Fibroblast of pulmonary artery (primary cell): Measurements from ENCODE around the gene XDH.

Source experiments
- DNase-seq: peaks from one replicate; pipeline ENCODE4 v3.0.0-alpha.2; 2010; ENCODE audit warnings: low read depth
- H3K4me3 ChIP-seq: replicated peaks from 2 replicates; pipeline ENCODE4 v1.5.1; 2011; ENCODE audit warnings: low read depth, mild to moderate bottlenecking, control low read depth, low read length, moderate library complexity
- TF ChIP-seq, protein P1 (sequence below): IDR thresholded peaks from 2 replicates; pipeline ENCODE4 v1.5.1; 2011; ENCODE audit warnings: mild to moderate bottlenecking, control low read depth, low read length, inconsistent platforms; ENCODE audit errors: missing control alignments

Gene XDH

DNA sequence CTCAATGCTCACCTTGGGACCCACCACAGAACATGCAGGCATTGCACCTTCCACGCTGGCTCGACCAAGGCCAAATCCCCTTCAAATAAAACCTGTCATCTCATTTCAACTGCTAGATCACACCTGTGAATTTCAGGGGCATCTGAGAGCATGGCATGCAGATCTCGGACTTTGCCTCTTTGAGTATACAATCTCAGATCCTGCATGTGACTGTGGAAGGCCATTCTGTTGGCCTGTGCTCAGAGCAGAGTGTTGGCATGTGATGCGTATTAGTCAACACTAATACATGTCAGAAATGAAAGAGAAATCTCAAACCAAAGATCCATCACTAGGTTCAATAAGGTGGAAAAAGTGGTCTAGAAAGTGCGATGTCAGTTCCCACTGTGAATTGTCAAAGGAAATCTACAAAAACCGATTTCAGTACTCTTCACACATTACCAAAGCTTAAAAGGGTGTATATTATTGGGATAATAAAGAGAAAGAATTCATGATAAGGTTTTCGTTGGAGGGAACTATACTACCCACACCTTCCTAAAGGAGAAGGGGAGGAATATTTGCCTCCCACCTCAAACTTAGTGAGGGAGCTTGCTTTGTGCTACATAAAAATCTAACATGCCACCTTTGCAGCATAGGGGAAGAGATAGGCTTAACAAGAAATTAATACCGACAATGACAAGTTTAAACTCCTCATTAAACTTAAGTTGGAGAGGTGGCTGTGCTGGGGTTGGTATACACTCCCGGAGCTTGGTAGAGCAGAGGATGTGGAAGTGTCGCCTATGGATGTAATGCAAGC is 7.8 kb downstream of the XDH start:
- DNase-seq: no peak
- TF ChIP-seq, protein P1, sequence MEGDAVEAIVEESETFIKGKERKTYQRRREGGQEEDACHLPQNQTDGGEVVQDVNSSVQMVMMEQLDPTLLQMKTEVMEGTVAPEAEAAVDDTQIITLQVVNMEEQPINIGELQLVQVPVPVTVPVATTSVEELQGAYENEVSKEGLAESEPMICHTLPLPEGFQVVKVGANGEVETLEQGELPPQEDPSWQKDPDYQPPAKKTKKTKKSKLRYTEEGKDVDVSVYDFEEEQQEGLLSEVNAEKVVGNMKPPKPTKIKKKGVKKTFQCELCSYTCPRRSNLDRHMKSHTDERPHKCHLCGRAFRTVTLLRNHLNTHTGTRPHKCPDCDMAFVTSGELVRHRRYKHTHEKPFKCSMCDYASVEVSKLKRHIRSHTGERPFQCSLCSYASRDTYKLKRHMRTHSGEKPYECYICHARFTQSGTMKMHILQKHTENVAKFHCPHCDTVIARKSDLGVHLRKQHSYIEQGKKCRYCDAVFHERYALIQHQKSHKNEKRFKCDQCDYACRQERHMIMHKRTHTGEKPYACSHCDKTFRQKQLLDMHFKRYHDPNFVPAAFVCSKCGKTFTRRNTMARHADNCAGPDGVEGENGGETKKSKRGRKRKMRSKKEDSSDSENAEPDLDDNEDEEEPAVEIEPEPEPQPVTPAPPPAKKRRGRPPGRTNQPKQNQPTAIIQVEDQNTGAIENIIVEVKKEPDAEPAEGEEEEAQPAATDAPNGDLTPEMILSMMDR: no peak
- no peak overlapping the region for H3K4me3 ChIP-seq

DNA sequence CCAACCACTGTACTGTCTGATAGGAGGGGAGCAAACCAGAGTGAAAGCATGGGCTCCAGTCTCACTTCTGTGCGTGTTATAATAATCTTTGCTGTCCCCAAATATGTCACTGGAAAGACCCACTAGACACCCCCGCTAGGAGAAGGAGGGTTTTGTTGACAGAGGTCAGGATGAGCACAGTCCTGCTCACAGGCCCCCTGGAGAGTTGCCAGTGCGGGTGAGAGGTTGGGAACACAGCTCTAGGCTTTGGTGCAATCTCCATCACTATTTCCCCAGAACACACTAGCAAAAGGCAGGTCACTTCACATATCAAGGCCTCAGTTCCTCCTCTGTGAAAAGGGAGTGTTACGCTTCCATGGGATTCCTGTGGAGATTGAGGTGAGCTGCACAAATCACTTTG is 9.7 kb downstream of the XDH start:
- TF ChIP-seq, protein P1: no peak
- DNase-seq: no peak
- no peak overlapping the region for H3K4me3 ChIP-seq

DNA sequence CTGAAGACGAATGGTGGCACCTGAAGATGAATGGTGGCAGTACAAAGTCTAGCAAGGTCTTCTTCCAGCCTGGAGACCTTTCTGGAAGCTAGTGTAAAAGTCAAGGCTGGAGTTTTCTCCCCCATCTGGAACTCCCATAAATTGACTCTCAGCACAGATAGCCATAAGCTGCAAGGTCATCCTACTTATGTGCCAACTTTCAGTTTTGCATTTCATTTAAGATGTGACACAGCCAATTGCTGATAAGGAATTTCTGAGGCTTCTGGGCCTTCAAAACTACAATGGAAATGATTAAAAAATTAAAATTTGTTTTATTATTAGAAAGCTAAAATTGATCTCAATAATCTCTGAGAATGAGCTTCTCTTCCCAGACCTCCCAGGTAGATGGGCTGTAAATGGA is 10.2 kb downstream of the XDH start:
- no peak for DNase-seq
- TF ChIP-seq, protein P1: no peak
- no peak overlapping the region for H3K4me3 ChIP-seq

DNA sequence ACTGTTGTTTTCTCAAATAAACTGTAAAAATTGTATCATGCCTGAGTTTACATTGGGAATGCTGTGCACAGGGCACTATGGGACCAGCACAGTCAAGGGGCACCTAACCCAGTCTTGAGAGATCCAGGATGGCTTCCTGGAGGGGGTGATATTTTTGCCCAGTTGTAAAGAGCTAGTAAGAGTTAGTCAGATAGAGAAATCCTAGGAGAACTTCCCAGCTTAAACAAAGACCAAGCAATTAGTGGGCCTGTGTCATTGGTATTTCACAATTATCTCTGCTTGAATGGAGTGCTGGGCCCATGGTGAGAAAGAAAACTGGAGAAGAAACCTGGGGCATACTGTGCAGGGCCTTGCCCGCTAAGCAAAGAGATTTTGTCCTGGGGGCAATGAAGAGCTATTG is 12.2 kb downstream of the XDH start:
- no peak for DNase-seq
- no peak overlapping the region for H3K4me3 ChIP-seq
- TF ChIP-seq, protein P1: no peak

DNA sequence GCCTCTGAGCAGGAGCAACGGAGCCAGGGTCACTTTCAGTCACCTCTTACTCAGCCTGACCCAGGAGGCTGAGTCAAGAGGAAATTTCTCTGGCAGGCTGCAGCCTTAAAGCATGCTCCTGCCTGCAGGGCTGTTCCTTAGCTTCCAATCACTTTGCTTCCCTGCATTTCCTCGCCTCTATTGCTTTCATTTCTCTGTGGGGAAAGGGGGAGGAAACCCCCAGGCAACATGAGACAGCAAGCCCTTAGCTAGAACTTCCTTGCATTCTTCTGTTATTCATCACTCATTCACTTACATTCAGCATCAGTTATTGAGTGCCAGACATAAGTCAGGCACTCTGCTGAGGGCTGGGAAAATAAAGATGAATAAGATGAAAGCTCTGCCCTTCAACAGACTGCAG is 13.0 kb downstream of the XDH start:
- TF ChIP-seq, protein P1: no peak
- H3K4me3 ChIP-seq: no peak overlapping the region
- peak; percentile 85 for DNase-seq

DNA sequence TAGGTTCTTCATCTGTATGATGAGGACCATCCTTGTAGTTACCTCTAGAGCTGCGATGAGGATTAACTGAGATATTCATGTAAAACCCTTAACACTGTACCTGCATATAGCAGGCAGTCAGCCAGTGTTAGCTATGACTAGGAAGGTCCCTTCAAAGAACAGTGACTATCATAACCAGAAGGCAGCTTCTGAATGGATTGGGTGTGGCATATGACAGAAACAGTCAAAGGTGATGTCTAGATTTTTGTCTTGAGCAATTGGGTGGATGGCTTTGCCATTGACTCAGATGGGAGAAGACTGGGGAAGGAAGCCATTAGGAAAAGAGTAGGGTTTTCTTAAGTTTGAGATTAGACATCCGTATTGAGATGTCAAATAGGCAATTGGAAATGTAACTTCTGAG is 15.7 kb downstream of the XDH start:
- no peak for DNase-seq
- TF ChIP-seq, protein P1: no peak
- no peak overlapping the region for H3K4me3 ChIP-seq

DNA sequence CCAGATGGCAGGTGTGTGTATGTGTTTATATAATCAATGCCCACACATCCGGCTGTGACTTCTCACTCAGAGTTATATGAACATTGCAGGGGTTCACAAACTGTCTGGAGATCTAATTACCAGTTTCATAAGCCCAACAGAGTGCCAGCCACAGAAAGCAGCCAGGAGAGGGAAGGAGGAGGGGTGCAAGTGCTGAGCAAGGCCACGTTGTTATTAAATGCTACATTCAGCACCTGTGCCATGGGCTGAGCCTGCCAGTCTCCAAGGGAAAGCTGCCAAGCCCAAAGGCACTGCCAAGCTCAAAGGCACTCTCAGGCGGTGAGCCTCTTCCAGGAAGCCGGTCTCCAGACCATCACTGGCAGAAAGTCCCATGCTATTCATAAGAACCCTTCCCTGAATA is 17.4 kb downstream of the XDH start:
- DNase-seq: no peak
- TF ChIP-seq, protein P1: no peak

More for the DNA sequence above, 17.4 kb downstream of the XDH start:
- no peak overlapping the region for H3K4me3 ChIP-seq
